IMR-90 (cell line): Measurements from ENCODE around the gene SLC12A7. TPM values are rescaled to one million over a fixed set of nuclear protein-coding genes. Genes with fewer than 3 reads are reported as not detected.

Source experiments
- ATAC-seq: fragments of 200-7000 bp; cut with Tn5 transposase; 2 replicates; pipeline ENCODE4 v1.9.1; 2020; ENCODE audit warnings: low read depth, mild to moderate bottlenecking, moderate library complexity
- BruUV-seq: library from RNA; stranded (reverse); fragments of 400-500 nt; replicated peaks from 2 replicates; lab custom pipeline; 2021; lab: Mats Ljungman, UMichigan
- CTCF ChIA-PET: fragments of 300-600 bp; formaldehyde crosslinking; extraction: SDS; loops from one replicate; lab custom pipeline; 2021; ENCODE audit warnings: antibody characterized with exemption; lab: Yijun Ruan, JAX
- POLR2A ChIA-PET: fragments of 300-600 bp; sonication (Branson Sonifier 250); formaldehyde crosslinking; loops from one replicate; lab custom pipeline; 2022; ENCODE audit warnings: antibody characterized with exemption; ENCODE audit not compliant: unreplicated experiment; lab: Charles Lee
- DNase-seq: peaks from one replicate; pipeline ENCODE4 v3.0.0; 2013
- H2AFZ ChIP-seq: replicated peaks from 2 replicates; pipeline ENCODE3; 2013; ENCODE audit warnings: low read length, mild to moderate bottlenecking; ENCODE audit not compliant: poor library complexity
- H2AK5ac ChIP-seq: 2 replicates; pipeline ENCODE4 v1.6.1; 2013; ENCODE audit warnings: low read depth, low read length, inconsistent platforms
- H2AK9ac ChIP-seq: replicated peaks from 2 replicates; pipeline ENCODE3; 2013; ENCODE audit warnings: mild to moderate bottlenecking, low read depth, low read length, moderate library complexity; ENCODE audit not compliant: poor library complexity
- H2BK120ac ChIP-seq: 2 replicates; pipeline ENCODE4 v1.6.1; 2013; ENCODE audit warnings: low read depth, low read length, inconsistent platforms
- H2BK15ac ChIP-seq: 3 replicates; pipeline ENCODE4 v1.6.1; 2013; ENCODE audit warnings: low read depth, low read length, inconsistent platforms
- H2BK20ac ChIP-seq: 2 replicates; pipeline ENCODE4 v1.6.1; 2013; ENCODE audit warnings: low read depth, mild to moderate bottlenecking, inconsistent platforms, low read length, moderate library complexity
- H2BK5ac ChIP-seq: 2 replicates; pipeline ENCODE4 v1.6.1; 2013; ENCODE audit warnings: mild to moderate bottlenecking, low read depth, low read length, inconsistent platforms; ENCODE audit not compliant: poor library complexity, severe bottlenecking
- H3K14ac ChIP-seq: replicated peaks from 2 replicates; pipeline ENCODE4 v1.6.1; 2013; ENCODE audit warnings: low read depth, low read length, inconsistent platforms
- H3K18ac ChIP-seq: 2 replicates; pipeline ENCODE4 v1.6.1; 2013; ENCODE audit warnings: low read depth, low read length, control low read depth
- H3K23ac ChIP-seq: 2 replicates; pipeline ENCODE4 v1.6.1; 2013; ENCODE audit warnings: low read depth, low read length, inconsistent platforms
- H3K27ac ChIP-seq: 2 replicates; pipeline ENCODE4 v1.5.1; 2013; ENCODE audit warnings: mild to moderate bottlenecking, control low read depth, low read length; ENCODE audit not compliant: insufficient read depth
- H3K27me3 ChIP-seq: 2 replicates; pipeline ENCODE4 v1.6.1; 2013; ENCODE audit warnings: low read length; ENCODE audit not compliant: control insufficient read depth, insufficient read depth
- H3K36me3 ChIP-seq: 2 replicates; pipeline ENCODE4 v1.6.1; 2013; ENCODE audit warnings: low read length, mixed read lengths; ENCODE audit not compliant: control insufficient read depth, insufficient read depth
- H3K4ac ChIP-seq: 2 replicates; pipeline ENCODE4 v1.6.1; 2013; ENCODE audit warnings: low read depth, low read length, inconsistent platforms
- H3K4me1 ChIP-seq: 2 replicates; pipeline ENCODE4 v1.6.1; 2013; ENCODE audit warnings: low read length, mixed read lengths; ENCODE audit not compliant: control insufficient read depth, insufficient read depth
- H3K4me2 ChIP-seq: 2 replicates; pipeline ENCODE4 v1.6.1; 2013; ENCODE audit warnings: low read depth, mild to moderate bottlenecking, control low read depth, low read length, moderate library complexity
- H3K4me3 ChIP-seq: 2 replicates; pipeline ENCODE4 v1.5.1; 2013; ENCODE audit warnings: low read depth, mild to moderate bottlenecking, control low read depth, low read length, moderate library complexity; ENCODE audit not compliant: insufficient read depth
- H3K56ac ChIP-seq: 2 replicates; pipeline ENCODE4 v1.6.1; 2013; ENCODE audit warnings: low read length, inconsistent platforms; ENCODE audit not compliant: insufficient read depth; ENCODE audit errors: extremely low read depth
- H3K79me1 ChIP-seq, 2 experiments: 2 replicates each; pipeline ENCODE4 v1.6.1; 2013; ENCODE audit warnings: low read length in 2 of 2, inconsistent platforms in 1 of 2, low read depth in 1 of 2
- H3K9ac ChIP-seq: 2 replicates; pipeline ENCODE4 v1.6.1; 2013; ENCODE audit warnings: low read depth, low read length, control low read depth
- H3K9me1 ChIP-seq: 2 replicates; pipeline ENCODE4 v1.6.1; 2013; ENCODE audit warnings: low read length, inconsistent platforms; ENCODE audit not compliant: insufficient read depth
- H3K9me3 ChIP-seq: 2 replicates; pipeline ENCODE4 v1.6.1; 2013; ENCODE audit warnings: low read length; ENCODE audit not compliant: control insufficient read depth, insufficient read depth
- H4K20me1 ChIP-seq: 2 replicates; pipeline ENCODE4 v1.6.1; 2013; ENCODE audit warnings: low read length, inconsistent platforms; ENCODE audit not compliant: insufficient read depth
- H4K5ac ChIP-seq: 2 replicates; pipeline ENCODE4 v1.6.1; 2013; ENCODE audit warnings: mild to moderate bottlenecking, low read depth, low read length, control low read depth
- H4K8ac ChIP-seq, 2 experiments: 2 replicates each; pipeline ENCODE4 v1.6.1; 2013; ENCODE audit warnings: low read depth in 2 of 2, low read length in 2 of 2, control low read depth in 1 of 2, inconsistent platforms in 1 of 2
- H4K91ac ChIP-seq: 2 replicates; pipeline ENCODE4 v1.6.1; 2013; ENCODE audit warnings: low read depth, low read length, inconsistent platforms; ENCODE audit not compliant: insufficient read depth
- BHLHE40 ChIP-seq: fragments of 150-350 bp; IDR thresholded peaks from 2 replicates; pipeline ENCODE4 v1.6.1; 2016; ENCODE audit warnings: mild to moderate bottlenecking, low read depth, low read length
- CEBPB ChIP-seq: IDR thresholded peaks from 2 replicates; pipeline ENCODE4 v1.6.1; 2012; ENCODE audit warnings: low read depth, low read length, improper control_type of control experiment
- CHD1 ChIP-seq: IDR thresholded peaks from 2 replicates; pipeline ENCODE4 v1.6.1; 2012; ENCODE audit warnings: low read depth, low read length, improper control_type of control experiment
- FOS ChIP-seq: fragments of 150-350 bp; IDR thresholded peaks from 2 replicates; pipeline ENCODE4 v1.6.1; 2016; ENCODE audit warnings: low read depth, low read length
- MAFK ChIP-seq: IDR thresholded peaks from 2 replicates; pipeline ENCODE4 v1.6.1; 2012; ENCODE audit warnings: low read depth, low read length, improper control_type of control experiment
- RAD21 ChIP-seq: IDR thresholded peaks from 2 replicates; pipeline ENCODE4 v1.6.1; 2012; ENCODE audit warnings: low read length, improper control_type of control experiment
- RFX5 ChIP-seq: IDR thresholded peaks from 2 replicates; pipeline ENCODE4 v1.8.0; 2012; ENCODE audit warnings: low read depth, mild to moderate bottlenecking, low read length, moderate library complexity
- SMC3 ChIP-seq: fragments of 150-350 bp; IDR thresholded peaks from 2 replicates; pipeline ENCODE4 v1.6.1; 2016; ENCODE audit warnings: low read depth, mild to moderate bottlenecking, antibody characterized with exemption, low read length, moderate library complexity
- WGBS, 2 experiments: methylation state at CpG; one replicate each; pipeline versions ENCODE4 v1.1.5 to v1.1.7; 2013; ENCODE audit warnings: missing lambda C conversion rate in 2 of 2; ENCODE audit not compliant: insufficient read length in 1 of 2; ENCODE audit errors: extremely low coverage in 2 of 2; 5-methylcytosine and 5-hydroxymethylcytosine counted together
- dilution Hi-C: fragments of 300-500 bp; cut with HindIII; formaldehyde crosslinking; loops from one replicate; pipeline ENCODE4 v1.14.3; 2018; ENCODE audit warnings: low sequenced_read_pairs; ENCODE audit not compliant: unreplicated experiment
- in situ Hi-C: fragments of 300-500 bp; cut with MboI; formaldehyde crosslinking; loops from 3 replicates; pipeline ENCODE4 v1.14.3; 2019; ENCODE audit warnings: low sequenced_read_pairs, inconsistent platforms, mixed read lengths
- intact Hi-C: fragments of 100-400 bp; cut with micrococcal nuclease; formaldehyde crosslinking; loops from 2 replicates; pipeline ENCODE4 v1.10.0; 2022
- polyA plus RNA-seq, 3 experiments: library from polyadenylated mRNA; depleted of rRNA; stranded (reverse); fragments of >200 nt; gene quantifications; 2 replicates each; pipeline ENCODE4 v1.2.3, GENCODE V29; 2012; ENCODE audit warnings: low replicate concordance in 1 of 3
- total RNA-seq: library from RNA; depleted of rRNA; stranded (reverse); fragments of >200 nt; gene quantifications from 2 replicates; pipeline ENCODE4 v1.2.3, GENCODE V29; 2012
- TF ChIP-seq, protein P1 (sequence below): fragments of 150-350 bp; IDR thresholded peaks from 2 replicates; pipeline ENCODE4 v1.6.1; 2017; ENCODE audit warnings: mild to moderate bottlenecking, antibody characterized with exemption, low read length, low read depth
- TF ChIP-seq, protein P2 (sequence below): fragments of 150-350 bp; IDR thresholded peaks from 2 replicates; pipeline ENCODE4 v1.6.1; 2016; ENCODE audit warnings: low read depth, mild to moderate bottlenecking, low read length, moderate library complexity, borderline replicate concordance

Gene SLC12A7
- total and polyA plus RNA-seq, 2 of the 4 experiments (the other 2 are of a cell fraction) = 3.0 to 6.1 TPM

DNA sequence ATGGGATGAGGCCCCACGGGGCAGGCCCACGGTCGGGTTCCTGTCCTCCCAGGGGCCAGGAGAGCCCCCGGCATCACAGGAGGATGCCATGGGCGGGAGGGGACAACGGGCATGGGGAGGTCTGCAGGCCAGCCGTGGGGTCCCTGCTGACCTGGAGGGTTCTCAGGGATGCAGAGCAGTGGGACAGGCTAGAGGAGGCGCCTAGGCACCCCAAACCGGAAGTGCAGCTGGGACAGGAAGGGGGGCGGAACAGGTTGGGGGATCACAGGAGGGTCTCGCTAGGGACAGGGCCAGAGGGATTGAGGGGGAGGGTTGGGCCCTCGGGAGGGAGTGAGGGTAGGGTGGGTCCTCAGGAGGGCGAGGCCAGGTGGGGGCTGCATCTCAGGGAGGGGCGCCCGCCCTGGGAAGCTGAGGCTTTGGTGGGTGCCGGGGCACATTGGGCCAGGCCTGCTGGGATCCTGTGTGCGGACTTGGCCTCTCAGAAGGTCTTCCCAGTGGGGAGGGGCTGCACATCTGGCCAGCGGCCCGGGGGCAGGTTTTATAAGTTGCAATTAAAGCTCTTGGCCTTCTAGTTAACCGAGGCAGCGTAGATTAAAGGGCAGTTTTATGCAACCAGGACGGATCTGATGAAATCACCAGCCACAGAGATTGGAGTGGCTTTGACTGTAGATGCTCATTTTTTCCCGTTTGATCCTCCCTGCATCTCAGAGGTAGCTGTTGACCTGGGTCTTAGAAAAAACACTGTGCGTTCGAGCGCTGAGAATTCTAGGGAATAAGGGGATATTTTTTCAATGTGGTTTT, 83.2 kb downstream of the SLC12A7 start:
- Histone ChIP-seq H3K56ac (no peak overlapping the region), H3K9ac (no peak overlapping the region), H3K9me3 (no peaks in the 10 kb centered on the region), H2AK9ac (no peak overlapping the region), H2BK5ac (no peak overlapping the region), H3K23ac (no peak overlapping the region), H2BK15ac (no peak overlapping the region), H3K79me1 (no peaks in the 10 kb centered on the region), H4K20me1 (no peaks in the 10 kb centered on the region), H3K18ac (no peak overlapping the region), H3K14ac (no peak overlapping the region), H4K5ac (no peak overlapping the region), H3K27me3 (peaks cover 18% of the 10 kb centered on the region), H2BK120ac (no peak overlapping the region), H4K8ac (no peak overlapping the region), H3K27ac (no peak overlapping the region), H2AFZ (no peak overlapping the region), H2AK5ac (no peak overlapping the region), H3K9me1 (no peaks in the 10 kb centered on the region), H3K4ac (no peak overlapping the region), H4K91ac (no peak overlapping the region), H3K4me1 (no peaks in the 10 kb centered on the region), H3K4me3 (no peak overlapping the region), H2BK20ac (no peak overlapping the region), H3K4me2 (no peak overlapping the region), H3K36me3 (no peaks in the 10 kb centered on the region)
- POLR2A ChIA-PET = no interaction called here
- in situ Hi-C loops = no loop called here
- DNase-seq (no peak), ATAC-seq (no peak)
- intact Hi-C loops = no loop called here
- dilution Hi-C loops = no loop called here
- no TSS peak for BruUV-seq
- CTCF ChIA-PET = no interaction called here
- TF ChIP-seq, protein P1, sequence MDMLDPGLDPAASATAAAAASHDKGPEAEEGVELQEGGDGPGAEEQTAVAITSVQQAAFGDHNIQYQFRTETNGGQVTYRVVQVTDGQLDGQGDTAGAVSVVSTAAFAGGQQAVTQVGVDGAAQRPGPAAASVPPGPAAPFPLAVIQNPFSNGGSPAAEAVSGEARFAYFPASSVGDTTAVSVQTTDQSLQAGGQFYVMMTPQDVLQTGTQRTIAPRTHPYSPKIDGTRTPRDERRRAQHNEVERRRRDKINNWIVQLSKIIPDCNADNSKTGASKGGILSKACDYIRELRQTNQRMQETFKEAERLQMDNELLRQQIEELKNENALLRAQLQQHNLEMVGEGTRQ = no peak
- TF ChIP-seq SMC3 (no peak), BHLHE40 (no peak), CHD1 (no peak), RAD21 (no peak), FOS (no peak), MAFK (no peak), CEBPB (no peak), RFX5 (no peak)
- TF ChIP-seq, protein P2, sequence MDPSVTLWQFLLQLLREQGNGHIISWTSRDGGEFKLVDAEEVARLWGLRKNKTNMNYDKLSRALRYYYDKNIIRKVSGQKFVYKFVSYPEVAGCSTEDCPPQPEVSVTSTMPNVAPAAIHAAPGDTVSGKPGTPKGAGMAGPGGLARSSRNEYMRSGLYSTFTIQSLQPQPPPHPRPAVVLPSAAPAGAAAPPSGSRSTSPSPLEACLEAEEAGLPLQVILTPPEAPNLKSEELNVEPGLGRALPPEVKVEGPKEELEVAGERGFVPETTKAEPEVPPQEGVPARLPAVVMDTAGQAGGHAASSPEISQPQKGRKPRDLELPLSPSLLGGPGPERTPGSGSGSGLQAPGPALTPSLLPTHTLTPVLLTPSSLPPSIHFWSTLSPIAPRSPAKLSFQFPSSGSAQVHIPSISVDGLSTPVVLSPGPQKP = no peak
- 93% methylated on average over 8 of the region's 26 CpGs; no CpG with 5 or more reads in 1 of the 2 experiments for WGBS, 2 experiments
